Hepatocyte (in vitro differentiated cells): ENCODE measurements around the gene VWA8. TPM values are rescaled to one million over a fixed set of nuclear protein-coding genes. Genes with fewer than 3 reads are reported as not detected.
A peak's percentile ranks its signal among the peaks of the same experiment; 100 is the strongest.

Experiments
- DNase-seq: peaks from one replicate; pipeline ENCODE4 v3.0.0-alpha.2; 2016; ENCODE audit warnings: low spot score
- H2AFZ ChIP-seq: fragments of 200-600 bp; sonication (generic); 2 replicates; pipeline ENCODE4 v1.6.0; 2016; ENCODE audit warnings: antibody characterized with exemption, mild to moderate bottlenecking
- H3K27ac ChIP-seq: fragments of 200-600 bp; sonication (generic); 2 replicates; pipeline ENCODE4 v1.5.1; 2016; ENCODE audit warnings: mild to moderate bottlenecking
- H3K27me3 ChIP-seq: fragments of 200-600 bp; sonication (generic); 2 replicates; pipeline ENCODE4 v1.6.1; 2016
- H3K36me3 ChIP-seq: fragments of 200-600 bp; sonication (generic); replicated peaks from 2 replicates; pipeline ENCODE4 v1.5.1; 2016; ENCODE audit warnings: low read depth; ENCODE audit not compliant: insufficient read depth
- H3K4me1 ChIP-seq: fragments of 200-600 bp; sonication (generic); 2 replicates; pipeline ENCODE4 v1.5.1; 2016; ENCODE audit warnings: mild to moderate bottlenecking, moderate library complexity; ENCODE audit not compliant: insufficient read depth
- H3K4me2 ChIP-seq: fragments of 200-600 bp; sonication (generic); 2 replicates; pipeline ENCODE4 v1.6.0; 2016
- H3K4me3 ChIP-seq: fragments of 200-600 bp; sonication (generic); 2 replicates; pipeline ENCODE4 v1.5.1; 2016; ENCODE audit warnings: mild to moderate bottlenecking
- H3K79me2 ChIP-seq: fragments of 200-600 bp; sonication (generic); 2 replicates; pipeline ENCODE4 v1.6.0; 2017; ENCODE audit warnings: mild to moderate bottlenecking
- H3K9me2 ChIP-seq: fragments of 200-600 bp; sonication (generic); replicated peaks from 2 replicates; pipeline ENCODE4 v1.6.0; 2017; ENCODE audit warnings: mild to moderate bottlenecking; ENCODE audit not compliant: insufficient read depth
- H3K9me3 ChIP-seq: fragments of 200-600 bp; sonication (generic); 2 replicates; pipeline ENCODE4 v1.5.1; 2016; ENCODE audit warnings: low read depth, mild to moderate bottlenecking
- H4K20me1 ChIP-seq: fragments of 200-600 bp; sonication (generic); 2 replicates; pipeline ENCODE4 v1.6.0; 2016; ENCODE audit warnings: mild to moderate bottlenecking; ENCODE audit not compliant: insufficient read depth, poor library complexity, severe bottlenecking
- CTCF ChIP-seq: fragments of 200-600 bp; sonication (generic); IDR thresholded peaks from 2 replicates; pipeline ENCODE4 v1.5.1; 2016; ENCODE audit warnings: antibody characterized with exemption, mild to moderate bottlenecking; ENCODE audit not compliant: poor library complexity
- EZH2 ChIP-seq: fragments of 200-600 bp; sonication (generic); IDR thresholded peaks from 2 replicates; pipeline ENCODE4 v1.6.1; 2016; ENCODE audit warnings: antibody characterized with exemption, mild to moderate bottlenecking, borderline replicate concordance
- EZH2phosphoT487 ChIP-seq: fragments of 200-600 bp; sonication (generic); IDR thresholded peaks from one replicate; pipeline ENCODE4 v1.6.1; 2018; ENCODE audit warnings: antibody characterized with exemption, mild to moderate bottlenecking, low read depth, moderate library complexity; ENCODE audit not compliant: unreplicated experiment, severe bottlenecking
- WGBS: methylation state at CpG from one replicate; pipeline ENCODE4 v1.1.6; 2016; ENCODE audit warnings: low lambda C conversion rate; ENCODE audit errors: missing lambda C conversion rate; 5-methylcytosine and 5-hydroxymethylcytosine counted together
- polyA plus RNA-seq: library from polyadenylated mRNA; unstranded; fragments of >200 nt; fragmentation: Nextera tagmentation; extraction: Ambion mirVana; gene quantifications from 2 replicates; pipeline ENCODE4 v1.2.1, GENCODE V29; 2016
- total RNA-seq: library from RNA; depleted of rRNA; stranded (reverse); fragments of >200 nt; gene quantifications from 2 replicates; pipeline ENCODE4 v1.2.3, GENCODE V29; 2014

The VWA8 gene
- total and polyA plus RNA-seq, 2 experiments from 2014 or later: 4.9 to 19.5 TPM

GRCh38 chr13:41702540-41702939 is 258.4 kb downstream of the VWA8 start:
- TF ChIP-seq EZH2 (no peak), EZH2phosphoT487 (no peak), CTCF (no peak)

DNA sequence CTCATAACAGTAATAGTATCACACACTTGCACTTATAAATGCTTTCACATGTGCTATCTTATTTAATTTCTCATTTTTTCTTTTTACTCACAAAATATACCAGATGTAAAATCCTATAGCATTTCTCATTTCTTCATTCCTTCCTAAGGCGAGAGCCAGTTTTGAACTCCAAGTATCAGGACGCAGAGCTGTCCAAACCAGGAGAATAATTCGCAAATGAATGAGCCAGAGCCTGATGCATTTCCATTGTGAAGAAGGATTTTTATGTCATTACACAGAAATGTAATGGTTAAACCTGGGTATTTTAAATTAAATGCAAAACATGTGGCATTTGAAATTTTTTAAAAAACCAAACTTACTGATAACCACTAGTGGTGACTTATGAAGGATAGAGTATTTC is 259.2 kb downstream of the VWA8 start:
- no peaks in the 10 kb centered on the region for H3K36me3 ChIP-seq
- H3K9me3 ChIP-seq: no peaks in the 10 kb centered on the region
- H4K20me1 ChIP-seq: no peaks in the 10 kb centered on the region
- no peak for DNase-seq
- H2AFZ ChIP-seq: no peak overlapping the region
- peaks cover 5% of the 10 kb centered on the region for H3K4me1 ChIP-seq
- H3K4me3 ChIP-seq: no peak overlapping the region
- H3K79me2 ChIP-seq: no peaks in the 10 kb centered on the region
- 93% methylated on average over 3 of the region's 3 CpGs for WGBS
- no peaks in the 10 kb centered on the region for H3K9me2 ChIP-seq
- H3K27ac ChIP-seq: peak overlapping the region; percentile 5
- H3K27me3 ChIP-seq: no peaks in the 10 kb centered on the region
- no peak for TF ChIP-seq CTCF
- no peak for TF ChIP-seq EZH2
- no peak for TF ChIP-seq EZH2phosphoT487
- H3K4me2 ChIP-seq: no peak overlapping the region

More at GRCh38 chr13:41702540-41702939, 258.4 kb downstream of the VWA8 start:
- 56% methylated on average over 2 of the region's 2 CpGs for WGBS
- Histone ChIP-seq H3K4me1 (no peaks in the 10 kb centered on the region), H3K79me2 (no peaks in the 10 kb centered on the region), H3K4me2 (no peak overlapping the region), H3K36me3 (no peaks in the 10 kb centered on the region), H3K4me3 (no peak overlapping the region), H3K9me2 (no peaks in the 10 kb centered on the region), H2AFZ (no peak overlapping the region), H4K20me1 (no peaks in the 10 kb centered on the region), H3K27ac (no peak overlapping the region), H3K27me3 (no peaks in the 10 kb centered on the region), H3K9me3 (no peaks in the 10 kb centered on the region)
- no peak for DNase-seq

DNA sequence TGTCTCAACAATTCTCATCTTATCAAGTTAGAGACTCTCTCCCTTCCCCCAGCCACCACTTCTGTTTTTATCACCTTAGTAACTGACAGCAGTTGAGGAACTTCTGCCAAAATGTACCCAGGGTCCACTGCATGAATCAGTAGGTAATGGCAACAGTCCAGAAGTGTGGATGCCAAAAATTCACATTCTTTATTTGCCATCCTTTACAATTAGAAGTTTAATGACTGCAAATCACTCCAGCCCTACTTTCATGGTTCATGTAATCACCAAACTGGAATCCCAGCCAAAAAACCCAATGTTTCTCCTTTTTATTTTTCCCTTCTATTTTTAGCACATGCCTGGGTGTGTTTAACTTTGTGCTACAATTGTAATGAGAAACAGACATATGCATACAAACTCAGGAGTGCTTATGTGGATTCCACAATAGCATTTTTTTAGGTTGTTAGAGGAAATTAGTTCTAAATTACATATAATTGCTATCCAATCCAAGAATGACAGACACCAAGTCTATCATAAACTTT is 260.1 kb downstream of the VWA8 start:
- Histone ChIP-seq H3K27ac (peak overlapping the region; percentile 5), H3K9me3 (no peaks in the 10 kb centered on the region), H3K79me2 (no peaks in the 10 kb centered on the region), H4K20me1 (no peaks in the 10 kb centered on the region), H3K36me3 (no peaks in the 10 kb centered on the region), H3K4me2 (no peak overlapping the region), H2AFZ (no peak overlapping the region), H3K4me3 (no peak overlapping the region), H3K4me1 (peaks cover 10% of the 10 kb centered on the region), H3K27me3 (no peaks in the 10 kb centered on the region), H3K9me2 (no peaks in the 10 kb centered on the region)
- TF ChIP-seq EZH2phosphoT487: no peak
- no peak for TF ChIP-seq EZH2
- TF ChIP-seq CTCF: no peak
- DNase-seq: peak; percentile 35

- no peaks in the 10 kb centered on the region for H3K27me3 ChIP-seq
- H2AFZ ChIP-seq: no peak overlapping the region
- H3K9me2 ChIP-seq: no peaks in the 10 kb centered on the region
- no peaks in the 10 kb centered on the region for H3K79me2 ChIP-seq
- TF ChIP-seq EZH2 (no peak), CTCF (no peak), EZH2phosphoT487 (no peak)
- H3K9me3 ChIP-seq: no peaks in the 10 kb centered on the region
- H3K36me3 ChIP-seq: no peaks in the 10 kb centered on the region
- no peak for DNase-seq
- H3K27ac ChIP-seq: no peak overlapping the region
- H3K4me1 ChIP-seq: peaks cover 19% of the 10 kb centered on the region
- H3K4me2 ChIP-seq: no peak overlapping the region
- 100% methylated on average over 1 of the region's 1 CpG for WGBS
- no peak overlapping the region for H3K4me3 ChIP-seq
- no peaks in the 10 kb centered on the region for H4K20me1 ChIP-seq
Measured at GRCh38 chr13:41699759-41700158, 261.1 kb downstream of the VWA8 start.
